Colonic mucosa (tissue), 4 donors: ENCODE data around the gene LAMA4. TPM values are rescaled to one million over a fixed set of nuclear protein-coding genes. Genes with fewer than 3 reads are reported as not detected.
A peak's percentile ranks its signal among the peaks of the same experiment; 100 is the strongest.

Experiments used
- DNase-seq: peaks from one replicate; pipeline ENCODE4 v3.0.0-alpha.2; 2020
- H3K27ac ChIP-seq: fragments of 200-600 bp; one replicate; pipeline ENCODE4 v1.8.0; 2021
- H3K27me3 ChIP-seq: fragments of 200-600 bp; one replicate; pipeline ENCODE4 v1.8.0; 2021
- H3K36me3 ChIP-seq: fragments of 200-600 bp; one replicate; pipeline ENCODE4 v1.8.0; 2021
- H3K4me1 ChIP-seq: fragments of 200-600 bp; one replicate; pipeline ENCODE4 v1.8.0; 2021; ENCODE audit warnings: mild to moderate bottlenecking
- H3K4me3 ChIP-seq: fragments of 200-600 bp; one replicate; pipeline ENCODE4 v1.8.0; 2021
- H3K9ac ChIP-seq, 2 donors: one replicate each; pipeline ENCODE4 v1.7.0; 2013; ENCODE audit warnings: control low read depth in 2 of 2, low read depth in 2 of 2, low read length in 2 of 2
- H3K9me3 ChIP-seq: fragments of 200-600 bp; one replicate; pipeline ENCODE4 v1.8.0; 2021
- intact Hi-C: fragments of 100-400 bp; cut with DNase I; formaldehyde crosslinking; loops from one replicate; pipeline ENCODE4 v1.14.1; 2022
- total RNA-seq, 2 donors: library from RNA; stranded (reverse); fragmentation: NEBNext Ultra II Directional in 1 of 2; extraction: Animal tissue kit (Norgen Biotek cat#: 25700) in 1 of 2; gene quantifications; one replicate each; pipeline ENCODE4 v1.2.1, GENCODE V29; 2021
- TF ChIP-seq, protein P1 (sequence below): fragments of 200-600 bp; IDR thresholded peaks from one replicate; pipeline ENCODE4 v1.8.0; 2022; ENCODE audit warnings: antibody characterized with exemption, mild to moderate bottlenecking
- donor health status: healthy.
- donor health status: DM: no; HTN: no; CAD: no.
- donor health status: DM: no; HTN: no; CAD: no.

Gene LAMA4
- total RNA-seq, 2 donors from 2014 or later = 15.8 to 35.1 TPM

- TF ChIP-seq, protein P1, sequence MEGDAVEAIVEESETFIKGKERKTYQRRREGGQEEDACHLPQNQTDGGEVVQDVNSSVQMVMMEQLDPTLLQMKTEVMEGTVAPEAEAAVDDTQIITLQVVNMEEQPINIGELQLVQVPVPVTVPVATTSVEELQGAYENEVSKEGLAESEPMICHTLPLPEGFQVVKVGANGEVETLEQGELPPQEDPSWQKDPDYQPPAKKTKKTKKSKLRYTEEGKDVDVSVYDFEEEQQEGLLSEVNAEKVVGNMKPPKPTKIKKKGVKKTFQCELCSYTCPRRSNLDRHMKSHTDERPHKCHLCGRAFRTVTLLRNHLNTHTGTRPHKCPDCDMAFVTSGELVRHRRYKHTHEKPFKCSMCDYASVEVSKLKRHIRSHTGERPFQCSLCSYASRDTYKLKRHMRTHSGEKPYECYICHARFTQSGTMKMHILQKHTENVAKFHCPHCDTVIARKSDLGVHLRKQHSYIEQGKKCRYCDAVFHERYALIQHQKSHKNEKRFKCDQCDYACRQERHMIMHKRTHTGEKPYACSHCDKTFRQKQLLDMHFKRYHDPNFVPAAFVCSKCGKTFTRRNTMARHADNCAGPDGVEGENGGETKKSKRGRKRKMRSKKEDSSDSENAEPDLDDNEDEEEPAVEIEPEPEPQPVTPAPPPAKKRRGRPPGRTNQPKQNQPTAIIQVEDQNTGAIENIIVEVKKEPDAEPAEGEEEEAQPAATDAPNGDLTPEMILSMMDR = no peak
- Histone ChIP-seq H3K27me3 (peaks cover 6% of the 10 kb centered on the region), H3K36me3 (no peaks in the 10 kb centered on the region), H3K4me3 (peak overlapping the region; percentile 34), H3K9ac (peak overlapping the region; percentile 67 to 75), H3K9me3 (no peaks in the 10 kb centered on the region), H3K4me1 (no peaks in the 10 kb centered on the region), H3K27ac (peak overlapping the region; percentile 65)
- DNase-seq = no peak
- intact Hi-C loops = no loop called here
These were observed 898 bp downstream of the LAMA4 start for GRCh38 chr6:112253498-112253840.

- no peaks in the 10 kb centered on the region for H3K4me1 ChIP-seq
- no peaks in the 10 kb centered on the region for H3K36me3 ChIP-seq
- TF ChIP-seq, protein P1 = no peak
- DNase-seq = no peak
- peak overlapping the region; percentile 34 for H3K4me3 ChIP-seq
- intact Hi-C loops = no loop called here
- peak overlapping the region; percentile 67 to 75 for H3K9ac ChIP-seq
- H3K9me3 ChIP-seq = no peaks in the 10 kb centered on the region
- peak overlapping the region; percentile 65 for H3K27ac ChIP-seq
- peaks cover 6% of the 10 kb centered on the region for H3K27me3 ChIP-seq
These were observed 1.5 kb downstream of the LAMA4 start for GRCh38 chr6:112252571-112253497.

GRCh38 chr6:112251171-112251875 is 3.0 kb downstream of the LAMA4 start:
- Histone ChIP-seq H3K4me3 (peak overlapping the region; percentile 34), H3K36me3 (no peaks in the 10 kb centered on the region), H3K27ac (peak overlapping the region; percentile 65), H3K9ac (no peak overlapping the region), H3K9me3 (no peaks in the 10 kb centered on the region), H3K27me3 (peaks cover 6% of the 10 kb centered on the region), H3K4me1 (no peaks in the 10 kb centered on the region)
- intact Hi-C loops = no loop called here
- TF ChIP-seq, protein P1 = no peak
- DNase-seq = no peak

DNA sequence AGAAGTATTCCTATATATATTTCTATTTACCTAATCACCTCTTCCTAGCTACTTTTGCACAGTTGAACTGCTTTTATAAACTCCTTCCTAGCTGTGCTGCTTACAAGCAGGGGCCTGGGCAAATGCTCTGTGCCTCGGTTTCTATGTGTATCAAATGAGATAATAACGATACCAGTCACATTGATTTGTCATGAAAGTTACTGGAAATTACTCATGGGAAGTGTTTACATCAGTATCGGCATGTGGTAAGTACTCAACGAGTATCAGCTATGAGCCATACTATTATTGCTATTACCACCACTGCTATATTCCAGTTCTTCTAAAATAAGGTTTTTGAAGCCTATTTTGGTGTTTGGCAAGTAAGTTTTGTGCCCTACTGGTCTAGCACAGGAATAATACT is 4.9 kb downstream of the LAMA4 start:
- no peaks in the 10 kb centered on the region for H3K9me3 ChIP-seq
- H3K4me1 ChIP-seq = no peaks in the 10 kb centered on the region
- TF ChIP-seq, protein P1 = no peak
- H3K4me3 ChIP-seq = no peak overlapping the region
- DNase-seq = no peak
- peak overlapping the region; percentile 24 for H3K27ac ChIP-seq
- H3K27me3 ChIP-seq = peaks cover 6% of the 10 kb centered on the region
- intact Hi-C loops = no loop called here
- H3K9ac ChIP-seq = no peak overlapping the region
- no peaks in the 10 kb centered on the region for H3K36me3 ChIP-seq

- peak overlapping the region; percentile 62 for H3K27ac ChIP-seq
- H3K4me3 ChIP-seq = no peak overlapping the region
- H3K4me1 ChIP-seq = no peaks in the 10 kb centered on the region
These were observed 7.1 kb downstream of the LAMA4 start for GRCh38 chr6:112247275-112247674.

More at GRCh38 chr6:112247275-112247674, 7.1 kb downstream of the LAMA4 start:
- Histone ChIP-seq H3K27me3 (no peaks in the 10 kb centered on the region), H3K9me3 (no peaks in the 10 kb centered on the region), H3K9ac (no peak overlapping the region), H3K36me3 (no peaks in the 10 kb centered on the region)
- intact Hi-C loops = no loop called here
- TF ChIP-seq, protein P1 = no peak
- no peak for DNase-seq
